GM18508 (cell line): Measurements from ENCODE around the gene KRT76.
"Not testable (repeated sequence)": the region's sequence is repeated elsewhere in the genome, so short reads cannot be mapped to it uniquely, and the experiment has no call there.

Source experiments
- ATAC-seq: cut with Tn5 transposase; IDR thresholded peaks from one replicate; pipeline ENCODE4 v1.9.1; 2021; ENCODE audit warnings: moderate number of reproducible peaks; ENCODE audit not compliant: insufficient read depth, unreplicated experiment

Gene KRT76

GRCh38 chr12:52798671-52799504 lies 21.7 kb upstream of the KRT76 start:
- no peak for ATAC-seq

DNA sequence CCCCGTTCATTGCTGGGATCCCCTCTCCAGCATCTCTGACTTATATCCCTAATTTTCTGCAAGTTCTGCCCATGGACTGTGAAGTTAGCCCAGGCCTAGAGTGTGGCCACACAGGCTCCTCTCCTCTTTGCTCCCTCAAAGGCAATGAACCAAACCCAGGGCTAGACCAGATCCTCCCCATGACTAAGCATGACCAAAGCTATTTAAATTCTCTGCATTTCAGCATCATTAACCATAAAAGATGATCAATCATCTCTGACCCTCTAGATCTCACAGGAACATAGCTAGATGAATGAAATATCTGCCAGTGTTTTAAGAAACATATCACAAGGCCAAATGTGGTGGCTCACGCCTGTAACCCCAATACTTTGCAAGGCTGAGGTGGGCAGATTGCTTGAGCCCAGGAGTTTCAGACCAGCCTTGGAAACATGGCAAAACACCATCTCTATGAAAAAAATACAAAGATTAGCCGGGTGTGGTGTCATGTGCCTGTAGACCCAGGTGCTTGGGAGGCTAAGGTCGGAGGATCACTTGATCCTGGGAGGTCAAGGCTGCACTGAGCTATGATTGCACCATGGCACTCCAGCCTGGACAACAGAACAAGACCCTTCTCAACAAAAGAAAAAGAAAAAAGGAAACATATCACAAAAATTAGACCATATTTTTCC lies 21.0 kb upstream of the KRT76 start:
- no peak for ATAC-seq

GRCh38 chr12:52797529-52797894 lies 20.4 kb upstream of the KRT76 start:
- no peak for ATAC-seq

DNA sequence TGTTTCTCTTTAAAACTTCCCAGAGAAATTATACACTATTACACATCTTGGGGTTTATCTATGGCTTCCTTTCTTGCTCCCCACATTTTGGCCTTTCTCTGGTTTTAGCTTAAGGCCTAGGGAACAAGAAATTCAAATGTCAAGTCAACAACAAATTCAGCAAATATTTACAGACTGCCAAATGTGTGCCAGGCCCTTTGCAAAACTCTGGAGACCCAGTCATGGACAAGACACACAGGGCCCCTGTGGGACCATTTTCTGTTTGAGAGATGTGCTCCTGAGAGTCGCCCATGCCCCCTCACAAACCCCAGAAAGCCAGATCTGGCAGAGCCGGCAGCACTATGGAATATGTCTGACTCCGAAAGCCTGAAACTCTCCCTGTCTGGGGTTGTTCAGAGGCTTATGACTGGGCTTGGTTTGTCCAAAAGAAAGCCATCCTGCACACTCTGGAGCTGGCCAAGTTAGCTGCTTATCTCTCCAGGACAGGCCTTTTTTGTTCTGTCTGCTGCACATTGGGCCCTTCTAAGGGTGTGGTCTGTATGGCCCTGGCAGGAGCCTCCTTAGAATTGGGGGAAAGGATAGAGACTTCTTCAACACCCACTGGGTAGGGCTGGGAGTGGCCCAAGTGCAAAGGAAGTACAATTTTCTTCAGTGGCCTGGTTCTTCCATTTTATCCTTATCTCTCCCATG lies 19.8 kb upstream of the KRT76 start:
- no peak for ATAC-seq

DNA sequence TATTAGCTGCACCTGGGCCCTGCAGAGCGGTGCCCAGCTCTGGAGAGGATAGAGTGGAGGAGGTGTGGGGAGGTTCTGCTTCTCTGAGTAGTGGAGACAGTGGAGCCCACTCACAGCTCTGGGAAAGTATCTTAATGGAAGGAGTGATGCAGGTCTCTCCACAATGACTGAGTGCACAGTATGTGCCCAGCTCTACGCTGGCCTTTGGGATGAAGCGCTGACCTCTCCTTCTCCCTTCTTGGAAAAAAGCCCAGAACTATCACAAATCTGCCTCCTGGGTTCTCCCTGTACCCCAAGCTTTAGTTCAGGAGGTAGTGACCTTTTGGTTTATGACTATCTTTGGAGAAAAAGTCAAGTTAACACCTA lies 19.3 kb upstream of the KRT76 start:
- ATAC-seq, result no peak

DNA sequence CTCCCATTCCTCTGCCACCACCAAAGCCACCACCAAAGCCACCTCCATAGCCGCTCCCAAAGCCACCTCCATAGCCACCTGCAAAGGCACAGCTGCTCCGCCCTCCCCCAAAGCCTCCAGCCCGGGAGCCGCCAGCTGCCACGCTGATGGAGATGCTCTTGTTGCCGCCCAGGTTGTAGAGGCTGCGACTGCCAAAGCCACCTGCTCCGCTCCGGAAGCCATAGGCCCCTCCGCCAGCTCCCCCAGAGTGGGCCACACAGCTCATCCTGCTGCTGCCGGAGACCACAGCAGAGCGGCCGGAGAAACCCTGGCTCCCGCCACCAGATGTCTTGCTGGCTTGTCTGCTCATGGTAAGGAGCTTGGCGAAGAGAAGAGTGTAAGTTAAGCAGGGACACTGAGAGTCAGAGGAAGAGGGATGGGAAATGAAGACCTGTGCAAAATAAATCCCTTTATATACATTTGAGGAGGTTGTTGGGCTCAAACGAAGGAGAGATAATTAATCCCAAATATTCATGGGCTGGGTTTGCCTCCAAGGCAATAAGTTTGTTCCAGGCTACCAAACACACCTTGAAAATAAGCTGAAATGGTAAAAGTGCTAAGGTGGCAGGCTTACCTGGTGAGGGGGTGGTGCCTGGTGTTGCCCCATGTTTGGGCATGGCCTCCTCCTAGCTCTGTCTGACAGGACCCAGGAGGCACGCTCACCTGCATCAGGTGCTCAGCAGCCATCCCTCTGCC lies 18.7 kb upstream of the KRT76 start, which contains the start of gene KRT3:
TSS of gene KRT3 (minus strand) at position 424 of the 735 bp plus-strand sequence. CDS start at position 349, 75 bp downstream.
- ATAC-seq, result no peak

DNA sequence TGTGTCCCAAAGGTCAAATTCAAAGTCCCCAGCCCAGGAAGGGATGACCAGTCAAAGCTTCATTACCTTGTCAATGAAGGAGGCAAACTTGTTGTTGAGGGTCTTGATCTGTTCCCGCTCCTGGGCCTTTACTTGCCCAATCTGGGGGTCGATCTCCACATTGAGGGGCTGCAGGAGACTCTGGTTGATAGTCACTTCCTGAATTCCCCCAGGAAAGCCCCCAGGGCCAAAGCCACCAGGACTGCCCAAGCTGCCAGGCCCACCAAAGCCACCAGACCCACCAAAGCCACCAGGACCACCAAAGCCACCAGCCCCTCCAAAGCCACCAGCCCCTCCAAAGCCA lies 18.2 kb upstream of the KRT76 start:
- not testable (repeated sequence) for ATAC-seq

- no peak for ATAC-seq
These were observed 17.6 kb upstream of the KRT76 start for GRCh38 chr12:52794479-52795331.

GRCh38 chr12:52792185-52793029 lies 15.3 kb upstream of the KRT76 start:
- no peak for ATAC-seq

DNA sequence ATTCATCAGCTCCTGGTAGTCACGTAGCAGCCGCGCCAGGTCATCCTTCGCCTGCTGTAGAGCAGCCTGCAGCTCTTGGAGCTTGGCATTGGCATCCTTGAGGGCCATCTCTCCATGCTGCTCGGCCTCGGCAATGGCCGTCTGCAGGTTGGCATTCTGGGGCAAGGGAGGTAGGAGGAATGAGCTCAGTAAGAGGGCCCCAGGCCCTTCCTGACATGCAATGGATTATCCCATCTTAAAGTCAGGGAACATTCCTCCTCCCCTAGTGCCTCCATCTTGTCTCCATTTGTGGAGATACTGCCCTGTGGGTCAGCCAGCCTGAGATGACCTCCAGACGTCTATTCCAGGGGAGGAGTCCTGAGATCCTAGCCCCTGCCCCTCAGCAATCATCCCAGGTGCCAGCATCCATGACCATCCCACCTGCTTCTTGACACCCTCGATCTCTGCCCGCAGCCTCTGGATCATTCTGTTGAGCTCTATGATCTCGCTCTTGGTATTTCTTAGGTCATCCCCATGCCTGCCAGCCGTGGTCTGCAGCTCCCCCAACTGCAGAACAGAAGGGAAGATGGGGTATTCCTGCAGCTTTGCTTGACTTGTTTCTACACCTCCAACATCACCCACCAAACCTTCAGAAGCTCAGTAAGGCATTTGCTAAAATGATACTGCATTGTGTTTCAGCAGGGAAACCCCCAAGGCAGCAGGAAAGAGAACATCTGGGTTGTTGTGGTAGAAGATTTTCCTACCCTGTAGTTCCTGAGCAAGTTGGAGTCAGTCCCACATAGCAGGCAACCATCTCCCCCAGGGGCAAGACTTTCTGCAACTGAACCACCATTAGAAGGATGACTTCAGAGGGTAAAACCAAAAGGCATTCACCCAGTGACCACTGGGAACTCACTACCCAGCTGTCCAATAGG lies 14.4 kb upstream of the KRT76 start:
- no peak for ATAC-seq

DNA sequence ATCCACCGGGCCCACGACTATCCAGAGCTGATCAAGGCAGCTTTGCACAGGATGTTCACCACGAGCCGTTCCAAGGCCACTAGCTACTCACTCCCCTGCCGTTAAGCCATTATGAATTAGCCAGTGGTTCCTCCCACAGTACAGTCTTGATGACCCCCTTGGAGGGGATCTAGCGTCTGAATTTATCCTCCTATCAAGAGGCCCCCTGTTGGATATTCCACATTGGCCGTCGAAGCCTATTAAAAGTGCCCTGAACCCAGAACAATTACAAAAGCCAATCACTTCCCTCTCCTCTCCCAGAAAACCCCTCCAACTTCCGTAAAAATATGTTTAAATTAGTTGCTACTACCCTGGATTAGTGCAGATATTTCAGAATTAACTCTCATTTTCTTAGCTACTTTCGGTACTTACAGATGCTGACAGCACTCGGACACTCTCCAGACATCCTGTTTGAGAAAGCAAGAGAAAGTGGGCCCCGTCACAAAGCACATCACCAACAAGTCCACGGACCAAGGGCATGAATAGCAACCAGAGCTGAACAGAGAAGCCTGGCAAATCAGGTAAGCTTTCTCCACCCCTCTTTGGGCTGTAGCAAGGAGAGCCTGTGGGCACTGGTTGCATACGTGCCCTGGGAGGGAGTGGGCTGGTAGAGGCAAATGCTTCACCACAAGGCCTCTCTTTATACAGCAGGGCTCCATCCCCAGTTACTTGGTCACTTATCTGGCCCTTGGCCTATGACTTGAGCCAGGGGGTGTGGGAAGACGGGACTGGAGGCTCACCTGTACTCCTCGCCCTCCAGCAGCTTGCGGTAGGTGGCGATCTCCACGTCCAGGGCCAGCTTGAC lies 13.5 kb upstream of the KRT76 start:
- ATAC-seq, result no peak

DNA sequence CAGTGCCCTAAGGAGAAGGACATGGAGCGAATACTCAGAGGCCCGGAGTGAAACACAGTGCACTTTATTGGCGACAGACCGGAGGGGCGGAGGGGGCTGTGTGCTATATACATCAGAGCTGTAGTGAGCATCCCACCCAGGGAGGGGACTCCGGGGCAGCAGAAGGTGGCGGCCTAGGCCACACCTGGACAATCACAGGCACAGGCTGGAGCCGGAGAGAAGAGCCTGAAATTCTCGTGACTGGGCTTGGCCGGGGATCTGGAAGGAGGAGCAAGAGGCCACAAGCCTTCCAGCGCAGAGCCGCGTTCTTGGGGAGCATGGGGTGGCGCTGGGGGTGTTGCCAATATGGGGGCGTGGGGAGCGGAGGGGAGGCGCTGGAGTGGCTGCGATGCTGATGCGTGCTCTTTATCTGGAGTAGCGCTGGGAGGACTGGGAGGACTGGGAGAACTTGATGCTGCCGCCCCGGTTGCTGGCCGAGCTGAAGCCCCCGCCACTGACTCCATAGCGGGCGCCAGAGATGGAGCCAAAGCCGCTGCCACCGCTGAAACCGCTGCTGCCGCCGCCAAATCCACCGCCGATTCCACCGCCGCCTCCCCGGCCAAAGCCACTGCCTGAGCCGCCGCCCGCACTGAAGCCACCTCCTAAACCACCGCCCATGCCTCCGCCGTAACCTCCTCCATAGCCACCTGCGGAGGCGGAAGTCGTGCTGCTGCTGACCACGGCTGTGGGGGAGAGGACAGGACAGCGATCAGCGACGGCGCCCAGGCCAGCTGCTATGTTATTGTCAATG lies 12.7 kb upstream of the KRT76 start:
- no peak for ATAC-seq

DNA sequence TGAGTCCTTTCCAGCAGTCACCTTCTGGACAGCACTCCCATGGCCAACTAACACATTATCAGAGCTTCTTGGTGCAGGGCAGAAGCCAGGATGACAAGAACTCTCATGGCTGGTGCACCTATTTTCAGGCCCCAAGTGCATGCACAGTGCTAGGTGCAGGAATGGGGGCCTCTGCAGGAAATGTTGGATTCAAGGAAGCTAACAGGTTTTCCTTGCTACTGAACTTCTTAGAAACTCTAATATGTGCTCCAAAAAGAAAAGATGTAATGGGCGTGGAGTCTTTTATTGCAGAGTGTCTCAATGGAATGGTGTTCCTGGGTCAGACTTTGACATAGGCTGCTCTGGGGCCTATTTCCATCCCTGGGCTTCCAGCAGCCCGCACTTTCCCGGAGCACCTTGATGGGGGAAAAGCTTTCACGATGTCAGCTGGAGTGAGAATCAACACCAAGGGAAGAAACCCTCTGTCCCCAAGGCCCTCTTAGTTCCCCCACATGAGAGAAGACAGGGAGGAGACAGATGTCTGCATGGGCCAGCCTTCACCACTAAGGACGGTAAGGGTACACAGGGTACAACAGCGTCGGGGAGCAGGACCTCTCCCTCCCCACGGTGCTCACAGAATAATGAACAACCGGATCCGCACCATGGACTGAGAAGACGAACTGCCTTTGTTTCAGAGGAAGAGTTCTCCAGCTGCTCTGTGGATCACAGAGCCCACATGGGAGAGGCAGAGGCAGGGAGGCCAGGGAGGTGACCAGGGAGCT lies 11.9 kb upstream of the KRT76 start:
- no peak for ATAC-seq

GRCh38 chr12:52788192-52788875 lies 11.2 kb upstream of the KRT76 start:
- no peak for ATAC-seq
